ENCODE measurements around the gene GNAQ.

GNAQ gene

GRCh38 chr9:77985996-77986395 lies 45.6 kb downstream of the GNAQ start:
- no peak for TF ChIP-seq CTCF (IDR thresholded peaks at IDR 0.05; ENCODE audit: borderline replicate concordance, extremely low read depth, low read length, poor library complexity, severe bottlenecking)
- TF ChIP-seq EZH2 (IDR thresholded peaks at IDR 0.05; ENCODE audit: borderline replicate concordance, low read depth, low read length, severe bottlenecking): no peak
- Histone ChIP-seq H3K9ac (ENCODE audit: low read depth, low read length) (no peak overlapping the region), H2AFZ (ENCODE audit: low read depth, low read length) (no peak overlapping the region), H3K9me3 (ENCODE audit: insufficient read depth, low read length, severe bottlenecking) (no peaks in the 10 kb centered on the region), H3K79me2 (ENCODE audit: insufficient read depth, low read length) (peaks cover 99% of the 10 kb centered on the region), H3K4me1 (ENCODE audit: insufficient read depth, low read length) (peaks cover 32% of the 10 kb centered on the region), H3K4me2 (ENCODE audit: insufficient read depth, low read length) (no peak overlapping the region), H3K4me3 (ENCODE audit: low read depth in 1 of 2, low read length in 2 of 2) (no peak overlapping the region), H3K27me3 (ENCODE audit: insufficient read depth, low read length, poor library complexity) (no peaks in the 10 kb centered on the region), H4K20me1 (ENCODE audit: insufficient read depth, low read length) (peaks cover 58% of the 10 kb centered on the region), H3K27ac (ENCODE audit: low read length) (no peak overlapping the region), H3K36me3 (ENCODE audit: insufficient read depth, low read length) (peaks cover 11% of the 10 kb centered on the region; the same call in 1 of the 2 replicates)
- DNase-seq: no peak
- no peak for ATAC-seq (ENCODE audit: insufficient read depth, low read depth)

GRCh38 chr9:77983320-77983662 lies 48.3 kb downstream of the GNAQ start:
- no peak overlapping the region for H3K4me2 ChIP-seq (ENCODE audit: insufficient read depth, low read length)
- H3K4me1 ChIP-seq (ENCODE audit: insufficient read depth, low read length): peaks cover 45% of the 10 kb centered on the region
- peaks cover 99% of the 10 kb centered on the region for H3K79me2 ChIP-seq (ENCODE audit: insufficient read depth, low read length)
- ATAC-seq (ENCODE audit: insufficient read depth, low read depth) (no peak), DNase-seq (no peak)
- peaks cover 22% of the 10 kb centered on the region for H3K36me3 ChIP-seq (ENCODE audit: insufficient read depth, low read length)
- H4K20me1 ChIP-seq (ENCODE audit: insufficient read depth, low read length): peaks cover 53% of the 10 kb centered on the region
- no peak overlapping the region for H3K4me3 ChIP-seq (ENCODE audit: low read depth in 1 of 2, low read length in 2 of 2)
- no peak overlapping the region for H3K27ac ChIP-seq (ENCODE audit: low read length)
- no peaks in the 10 kb centered on the region for H3K27me3 ChIP-seq (ENCODE audit: insufficient read depth, low read length, poor library complexity)
- no peak overlapping the region for H2AFZ ChIP-seq (ENCODE audit: low read depth, low read length)
- no peaks in the 10 kb centered on the region for H3K9me3 ChIP-seq (ENCODE audit: insufficient read depth, low read length, severe bottlenecking)
- TF ChIP-seq EZH2 (IDR thresholded peaks at IDR 0.05; ENCODE audit: borderline replicate concordance, low read depth, low read length, severe bottlenecking) (no peak), CTCF (IDR thresholded peaks at IDR 0.05; ENCODE audit: borderline replicate concordance, extremely low read depth, low read length, poor library complexity, severe bottlenecking) (no peak)
- no peak overlapping the region for H3K9ac ChIP-seq (ENCODE audit: low read depth, low read length)

GRCh38 chr9:77982581-77983319 lies 48.9 kb downstream of the GNAQ start:
- no peak overlapping the region for H3K4me3 ChIP-seq (ENCODE audit: low read depth in 1 of 2, low read length in 2 of 2)
- no peak overlapping the region for H3K9ac ChIP-seq (ENCODE audit: low read depth, low read length)
- peaks cover 53% of the 10 kb centered on the region for H4K20me1 ChIP-seq (ENCODE audit: insufficient read depth, low read length)
- peaks cover 99% of the 10 kb centered on the region for H3K79me2 ChIP-seq (ENCODE audit: insufficient read depth, low read length)
- no peak for ATAC-seq (ENCODE audit: insufficient read depth, low read depth)
- DNase-seq: peak; percentile 26
- TF ChIP-seq EZH2 (IDR thresholded peaks at IDR 0.05; ENCODE audit: borderline replicate concordance, low read depth, low read length, severe bottlenecking) (no peak), CTCF (IDR thresholded peaks at IDR 0.05; ENCODE audit: borderline replicate concordance, extremely low read depth, low read length, poor library complexity, severe bottlenecking) (no peak)
- H3K4me1 ChIP-seq (ENCODE audit: insufficient read depth, low read length): peaks cover 51% of the 10 kb centered on the region
- H3K36me3 ChIP-seq (ENCODE audit: insufficient read depth, low read length): peaks cover 22% of the 10 kb centered on the region
- H3K27me3 ChIP-seq (ENCODE audit: insufficient read depth, low read length, poor library complexity): no peaks in the 10 kb centered on the region
- H3K4me2 ChIP-seq (ENCODE audit: insufficient read depth, low read length): no peak overlapping the region
- no peaks in the 10 kb centered on the region for H3K9me3 ChIP-seq (ENCODE audit: insufficient read depth, low read length, severe bottlenecking)
- H2AFZ ChIP-seq (ENCODE audit: low read depth, low read length): no peak overlapping the region
- H3K27ac ChIP-seq (ENCODE audit: low read length): no peak overlapping the region

All from DND-41 (cell line).